GM12892 (cell line): ENCODE results near the gene NFILZ.

Experiments used
- POLR2A ChIP-seq: IDR thresholded peaks from 2 replicates; pipeline ENCODE4 v1.6.1; 2011; ENCODE audit warnings: low read depth, low read length, control low read depth
- POLR2AphosphoS5 ChIP-seq: IDR thresholded peaks from 2 replicates; pipeline ENCODE4 v1.6.1; 2011; ENCODE audit warnings: low read depth, low read length, control low read depth
- TAF1 ChIP-seq: IDR thresholded peaks from 2 replicates; pipeline ENCODE4 v1.6.1; 2011; ENCODE audit warnings: low read depth, mild to moderate bottlenecking, control low read depth, low read length, borderline replicate concordance

GRCh38 chr19:8585894-8586750 lies 44.3 kb upstream of the NFILZ start:
- no peak for TF ChIP-seq POLR2A
- TF ChIP-seq POLR2AphosphoS5 = no peak
- TF ChIP-seq TAF1 = no peak
